Breast epithelium (tissue), 4 donors: ENCODE measurements around the gene SCARF2. TPM values are rescaled to one million over a fixed set of nuclear protein-coding genes. Genes with fewer than 3 reads are reported as not detected.

Experiments
- DNase-seq, 2 donors: peaks; one replicate each; pipeline ENCODE4 v3.0.0-alpha.2; 2019; ENCODE audit warnings: low spot score in 2 of 2
- H3K27ac ChIP-seq, 2 donors: fragments of 200-600 bp; sonication (generic) in 1 of 2; one replicate each; pipeline ENCODE4 v1.5.1; 2016 to 2019; ENCODE audit warnings: mild to moderate bottlenecking in 1 of 2
- H3K27me3 ChIP-seq, 2 donors: fragments of 200-600 bp; sonication (generic) in 1 of 2; one replicate each; pipeline versions ENCODE4 v1.5.1 to v1.6.0; 2017 to 2019; ENCODE audit warnings: control low read depth in 1 of 2, mild to moderate bottlenecking in 1 of 2
- H3K36me3 ChIP-seq: fragments of 200-600 bp; one replicate; pipeline ENCODE4 v1.5.1; 2019
- H3K4me1 ChIP-seq, 2 donors: fragments of 200-600 bp; sonication (generic); one replicate each; pipeline ENCODE4 v1.5.1; 2016 to 2019; ENCODE audit warnings: control low read depth in 1 of 2
- H3K4me3 ChIP-seq, 3 donors: fragments of 200-600 bp; sonication (generic); 1 replicate in 2 of 3; 2 replicates in 1 of 3; pipeline ENCODE4 v1.5.1; 2016 to 2019; ENCODE audit warnings: mild to moderate bottlenecking in 3 of 3, moderate library complexity in 2 of 3
- H3K9me3 ChIP-seq, 2 donors: fragments of 200-600 bp; sonication (generic) in 1 of 2; one replicate each; pipeline ENCODE4 v1.5.1; 2016 to 2019; ENCODE audit warnings: control low read depth in 1 of 2
- CTCF ChIP-seq, 3 donors: fragments of 450-650 bp; IDR thresholded peaks; one replicate each; pipeline ENCODE4 v1.5.1; 2016 to 2017; ENCODE audit warnings: antibody characterized with exemption in 3 of 3, mild to moderate bottlenecking in 3 of 3, moderate library complexity in 3 of 3
- POLR2A ChIP-seq: fragments of 450-650 bp; IDR thresholded peaks from one replicate; pipeline ENCODE4 v1.6.1; 2016; ENCODE audit warnings: antibody characterized with exemption, mild to moderate bottlenecking, moderate library complexity
- POLR2AphosphoS5 ChIP-seq, 3 donors: sonication (generic); formaldehyde crosslinking; IDR thresholded peaks; one replicate each; pipeline ENCODE4 v1.6.1; 2017; ENCODE audit warnings: antibody characterized with exemption in 3 of 3
- intact Hi-C: fragments of 100-400 bp; cut with DNase I; formaldehyde crosslinking; loops from one replicate; pipeline ENCODE4 v1.15.1; 2023; ENCODE audit warnings: low total_unique reads
- total RNA-seq, 3 donors: library from RNA; depleted of rRNA; stranded (reverse); fragments of >200 nt; gene quantifications; one replicate each; pipeline ENCODE4 v1.1.0, GENCODE V29; 2016

The SCARF2 gene
- total RNA-seq, 3 donors from 2014 or later, result 5.3 to 14.7 (median 12.3) TPM

- intact Hi-C loops, result no loop called here
- no peaks in the 10 kb centered on the region for H3K9me3 ChIP-seq
- no peaks in the 10 kb centered on the region for H3K36me3 ChIP-seq
- no peaks in the 10 kb centered on the region for H3K27me3 ChIP-seq
- DNase-seq, result no peak
- TF ChIP-seq CTCF (IDR thresholded peaks at IDR 0.05) (no peak), POLR2A (no peak), POLR2AphosphoS5 (IDR thresholded peaks at IDR 0.05) (no peak)
- no peak overlapping the region for H3K4me3 ChIP-seq
- no peak overlapping the region for H3K27ac ChIP-seq
- peaks cover 0 to 6% of the 10 kb centered on the region in 2 donors for H3K4me1 ChIP-seq
Observed at GRCh38 chr22:20398420-20398819, 39.2 kb downstream of the SCARF2 start.

DNA sequence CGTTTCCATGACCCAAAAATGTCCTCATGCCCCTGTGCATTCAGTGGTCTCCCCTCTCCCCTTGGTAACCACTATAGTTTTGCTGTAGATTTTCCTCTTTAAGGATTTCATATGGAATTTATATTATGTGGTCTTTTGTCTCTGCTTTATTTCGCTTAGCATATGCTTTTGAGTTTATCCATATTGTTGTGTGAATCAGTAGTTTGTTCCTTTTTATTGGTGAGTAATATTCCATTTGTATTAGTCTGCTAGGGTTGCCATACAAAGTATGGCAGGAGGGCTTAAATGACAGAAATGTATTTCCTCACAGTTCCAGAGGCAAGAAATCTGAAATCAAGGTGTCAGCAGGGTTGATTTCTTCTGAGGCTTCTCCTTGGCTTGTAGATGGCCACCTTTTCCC, 40.1 kb downstream of the SCARF2 start:
- Histone ChIP-seq H3K4me1 (peaks cover 0 to 6% of the 10 kb centered on the region in 2 donors), H3K27me3 (no peaks in the 10 kb centered on the region), H3K36me3 (no peaks in the 10 kb centered on the region), H3K27ac (no peak overlapping the region), H3K4me3 (no peak overlapping the region), H3K9me3 (no peaks in the 10 kb centered on the region)
- DNase-seq, result no peak
- intact Hi-C loops, result no loop called here
- no peak for TF ChIP-seq POLR2A
- no peak for TF ChIP-seq POLR2AphosphoS5 (IDR thresholded peaks at IDR 0.05)
- no peak for TF ChIP-seq CTCF (IDR thresholded peaks at IDR 0.05)

- intact Hi-C loops, result no loop called here
- no peak for DNase-seq
- Histone ChIP-seq H3K36me3 (no peaks in the 10 kb centered on the region), H3K4me3 (no peak overlapping the region), H3K9me3 (no peaks in the 10 kb centered on the region), H3K27me3 (no peaks in the 10 kb centered on the region), H3K4me1 (peaks cover 0 to 6% of the 10 kb centered on the region in 2 donors), H3K27ac (no peak overlapping the region)
- no peak for TF ChIP-seq CTCF (IDR thresholded peaks at IDR 0.05)
Observed at GRCh38 chr22:20396639-20397038, 41.0 kb downstream of the SCARF2 start.

GRCh38 chr22:20395907-20396287, 41.7 kb downstream of the SCARF2 start:
- TF ChIP-seq POLR2A (no peak), CTCF (IDR thresholded peaks at IDR 0.05) (no peak), POLR2AphosphoS5 (IDR thresholded peaks at IDR 0.05) (no peak)
- no peak overlapping the region for H3K27ac ChIP-seq
- no peaks in the 10 kb centered on the region for H3K36me3 ChIP-seq
- H3K9me3 ChIP-seq, result no peaks in the 10 kb centered on the region
- no peak overlapping the region for H3K4me3 ChIP-seq
- no peaks in the 10 kb centered on the region for H3K27me3 ChIP-seq
- no peak for DNase-seq
- H3K4me1 ChIP-seq, result peaks cover 0 to 6% of the 10 kb centered on the region in 2 donors
- intact Hi-C loops, result no loop called here

DNA sequence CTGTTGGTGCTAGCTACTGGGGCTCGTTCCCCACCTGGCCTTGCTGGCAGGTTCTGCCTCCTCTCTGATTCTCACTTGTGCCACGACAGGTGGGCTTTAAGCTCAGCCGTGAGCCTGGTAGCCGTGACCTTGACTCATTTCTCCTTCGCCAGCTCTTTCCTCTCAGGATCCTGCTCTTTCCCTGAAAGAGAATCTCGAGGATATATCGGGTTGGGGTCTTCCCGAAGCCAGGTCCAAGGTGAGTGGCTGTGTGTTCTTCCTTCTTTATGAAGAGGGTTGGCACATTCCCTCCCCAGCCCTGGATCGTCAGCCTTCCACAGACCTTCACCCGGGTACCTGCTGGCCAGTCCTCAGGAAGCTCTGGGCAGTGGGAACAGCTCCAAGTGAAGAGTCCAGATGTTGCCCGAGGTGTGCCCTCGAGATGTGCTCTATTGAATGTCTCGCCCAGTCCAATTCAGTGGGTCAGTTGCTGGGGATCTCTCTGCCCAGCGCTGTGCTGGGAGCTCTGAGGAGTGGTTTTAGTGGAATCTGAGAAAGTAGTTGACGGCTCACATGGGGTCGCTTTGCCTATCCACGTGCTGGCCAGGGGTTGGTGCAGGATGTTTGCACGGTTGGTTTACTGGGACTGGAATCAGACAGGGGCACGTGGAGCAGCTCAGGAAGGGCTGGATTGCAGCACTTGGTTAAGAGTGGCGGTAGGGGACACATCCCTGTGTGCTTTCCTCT, 42.3 kb downstream of the SCARF2 start:
- H3K27ac ChIP-seq, result no peak overlapping the region
- peaks cover 0 to 6% of the 10 kb centered on the region in 2 donors for H3K4me1 ChIP-seq
- no peak for TF ChIP-seq POLR2AphosphoS5 (IDR thresholded peaks at IDR 0.05)
- H3K4me3 ChIP-seq, result peak overlapping the region in 2 of 3 donors; percentile 82 to 84
- no peaks in the 10 kb centered on the region for H3K27me3 ChIP-seq
- intact Hi-C loops, result no loop called here
- H3K9me3 ChIP-seq, result no peaks in the 10 kb centered on the region
- DNase-seq, result no peak
- H3K36me3 ChIP-seq, result no peaks in the 10 kb centered on the region
